ENCODE results near the gene AFF3.

- no peak for TF ChIP-seq CTCF (conservative IDR thresholded peaks at IDR 0.05; ENCODE audit: low read depth, low read length)
- TF ChIP-seq EZH2 (IDR thresholded peaks at IDR 0.05; ENCODE audit: borderline replicate concordance, low read depth, low read length, poor library complexity, severe bottlenecking), result no peak
Observed at GRCh38 chr2:100033976-100034375, 108.4 kb downstream of the AFF3 start.

Measured in A673 (cell line).